Breast epithelium (tissue), 3 donors: Measurements from ENCODE around the gene NUP50.

Experiments
- POLR2A ChIP-seq: fragments of 450-650 bp; IDR thresholded peaks from one replicate; pipeline ENCODE4 v1.6.1; 2016; ENCODE audit warnings: antibody characterized with exemption, mild to moderate bottlenecking, moderate library complexity
- TF ChIP-seq, protein P1 (sequence below), 3 donors: fragments of 450-650 bp; IDR thresholded peaks; one replicate each; pipeline ENCODE4 v1.5.1; 2016 to 2017; ENCODE audit warnings: antibody characterized with exemption in 3 of 3, mild to moderate bottlenecking in 3 of 3, moderate library complexity in 3 of 3

GRCh38 chr22:45208696-45208992, 44.9 kb downstream of the NUP50 start:
- TF ChIP-seq, protein P1, sequence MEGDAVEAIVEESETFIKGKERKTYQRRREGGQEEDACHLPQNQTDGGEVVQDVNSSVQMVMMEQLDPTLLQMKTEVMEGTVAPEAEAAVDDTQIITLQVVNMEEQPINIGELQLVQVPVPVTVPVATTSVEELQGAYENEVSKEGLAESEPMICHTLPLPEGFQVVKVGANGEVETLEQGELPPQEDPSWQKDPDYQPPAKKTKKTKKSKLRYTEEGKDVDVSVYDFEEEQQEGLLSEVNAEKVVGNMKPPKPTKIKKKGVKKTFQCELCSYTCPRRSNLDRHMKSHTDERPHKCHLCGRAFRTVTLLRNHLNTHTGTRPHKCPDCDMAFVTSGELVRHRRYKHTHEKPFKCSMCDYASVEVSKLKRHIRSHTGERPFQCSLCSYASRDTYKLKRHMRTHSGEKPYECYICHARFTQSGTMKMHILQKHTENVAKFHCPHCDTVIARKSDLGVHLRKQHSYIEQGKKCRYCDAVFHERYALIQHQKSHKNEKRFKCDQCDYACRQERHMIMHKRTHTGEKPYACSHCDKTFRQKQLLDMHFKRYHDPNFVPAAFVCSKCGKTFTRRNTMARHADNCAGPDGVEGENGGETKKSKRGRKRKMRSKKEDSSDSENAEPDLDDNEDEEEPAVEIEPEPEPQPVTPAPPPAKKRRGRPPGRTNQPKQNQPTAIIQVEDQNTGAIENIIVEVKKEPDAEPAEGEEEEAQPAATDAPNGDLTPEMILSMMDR (IDR thresholded peaks at IDR 0.05) = no peak
- TF ChIP-seq POLR2A = no peak
